Measurements from ENCODE around the gene RAMP3.

- TF ChIP-seq, protein P1, sequence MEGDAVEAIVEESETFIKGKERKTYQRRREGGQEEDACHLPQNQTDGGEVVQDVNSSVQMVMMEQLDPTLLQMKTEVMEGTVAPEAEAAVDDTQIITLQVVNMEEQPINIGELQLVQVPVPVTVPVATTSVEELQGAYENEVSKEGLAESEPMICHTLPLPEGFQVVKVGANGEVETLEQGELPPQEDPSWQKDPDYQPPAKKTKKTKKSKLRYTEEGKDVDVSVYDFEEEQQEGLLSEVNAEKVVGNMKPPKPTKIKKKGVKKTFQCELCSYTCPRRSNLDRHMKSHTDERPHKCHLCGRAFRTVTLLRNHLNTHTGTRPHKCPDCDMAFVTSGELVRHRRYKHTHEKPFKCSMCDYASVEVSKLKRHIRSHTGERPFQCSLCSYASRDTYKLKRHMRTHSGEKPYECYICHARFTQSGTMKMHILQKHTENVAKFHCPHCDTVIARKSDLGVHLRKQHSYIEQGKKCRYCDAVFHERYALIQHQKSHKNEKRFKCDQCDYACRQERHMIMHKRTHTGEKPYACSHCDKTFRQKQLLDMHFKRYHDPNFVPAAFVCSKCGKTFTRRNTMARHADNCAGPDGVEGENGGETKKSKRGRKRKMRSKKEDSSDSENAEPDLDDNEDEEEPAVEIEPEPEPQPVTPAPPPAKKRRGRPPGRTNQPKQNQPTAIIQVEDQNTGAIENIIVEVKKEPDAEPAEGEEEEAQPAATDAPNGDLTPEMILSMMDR (IDR thresholded peaks at IDR 0.05), result no peak
- no peak for TF ChIP-seq POLR2A (IDR thresholded peaks at IDR 0.05)
These were observed 5.5 kb downstream of the RAMP3 start for GRCh38 chr7:45162943-45163691.
